Gastrocnemius medialis (tissue), 4 donors: ENCODE measurements around the gene ABCC4.

ENCODE experiments used
- POLR2A ChIP-seq, 2 donors: fragments of 450-650 bp; IDR thresholded peaks; one replicate each; pipeline ENCODE4 v1.6.1; 2017; ENCODE audit warnings: antibody characterized with exemption in 2 of 2, mild to moderate bottlenecking in 2 of 2, moderate library complexity in 2 of 2
- TF ChIP-seq, protein P1 (sequence below), 5 experiments: fragments of 450-650 bp in 3 of 5; fragments of 200-600 bp in 2 of 5; sonication (generic) in 2 of 5; IDR thresholded peaks in 4 of 5; conservative IDR thresholded peaks in 1 of 5; 1 replicate in 4 of 5; 2 replicates in 1 of 5; pipeline ENCODE4 v1.5.1; 2016 to 2019; ENCODE audit warnings: antibody characterized with exemption in 5 of 5, mild to moderate bottlenecking in 3 of 5, moderate library complexity in 3 of 5

DNA sequence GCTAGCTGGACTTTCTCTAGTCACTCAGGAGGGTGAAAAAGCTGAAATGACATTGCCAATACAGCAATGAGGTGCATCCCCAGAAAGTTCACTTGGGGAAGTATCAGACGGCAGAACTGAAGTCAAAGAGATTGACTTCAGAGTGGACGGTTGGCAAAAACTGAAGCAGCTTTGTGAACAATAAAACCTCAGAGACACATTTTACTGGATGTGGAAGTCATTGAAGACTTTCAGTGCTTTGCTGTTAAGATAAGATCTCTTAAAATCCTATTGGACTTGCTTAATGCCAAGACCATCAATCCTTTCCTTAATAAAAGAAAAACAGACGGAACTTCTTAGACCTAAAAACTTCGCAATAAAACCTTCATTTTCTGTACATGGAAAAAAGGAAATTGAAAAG is 103.7 kb downstream of the ABCC4 start:
- TF ChIP-seq, protein P1, sequence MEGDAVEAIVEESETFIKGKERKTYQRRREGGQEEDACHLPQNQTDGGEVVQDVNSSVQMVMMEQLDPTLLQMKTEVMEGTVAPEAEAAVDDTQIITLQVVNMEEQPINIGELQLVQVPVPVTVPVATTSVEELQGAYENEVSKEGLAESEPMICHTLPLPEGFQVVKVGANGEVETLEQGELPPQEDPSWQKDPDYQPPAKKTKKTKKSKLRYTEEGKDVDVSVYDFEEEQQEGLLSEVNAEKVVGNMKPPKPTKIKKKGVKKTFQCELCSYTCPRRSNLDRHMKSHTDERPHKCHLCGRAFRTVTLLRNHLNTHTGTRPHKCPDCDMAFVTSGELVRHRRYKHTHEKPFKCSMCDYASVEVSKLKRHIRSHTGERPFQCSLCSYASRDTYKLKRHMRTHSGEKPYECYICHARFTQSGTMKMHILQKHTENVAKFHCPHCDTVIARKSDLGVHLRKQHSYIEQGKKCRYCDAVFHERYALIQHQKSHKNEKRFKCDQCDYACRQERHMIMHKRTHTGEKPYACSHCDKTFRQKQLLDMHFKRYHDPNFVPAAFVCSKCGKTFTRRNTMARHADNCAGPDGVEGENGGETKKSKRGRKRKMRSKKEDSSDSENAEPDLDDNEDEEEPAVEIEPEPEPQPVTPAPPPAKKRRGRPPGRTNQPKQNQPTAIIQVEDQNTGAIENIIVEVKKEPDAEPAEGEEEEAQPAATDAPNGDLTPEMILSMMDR (IDR thresholded peaks at IDR 0.05 in 4 of 5, conservative IDR thresholded peaks at IDR 0.05 in 1 of 5), result no peak
- TF ChIP-seq POLR2A (IDR thresholded peaks at IDR 0.05), result no peak
